NCI-H748 treated with DMSO at 0.1 percent for 48 hours (cell line): ENCODE results near the gene DUSP28.
"Not testable (repeated sequence)": the region's sequence is repeated elsewhere in the genome, so short reads cannot be mapped to it uniquely, and the experiment has no call there.

Experiments used
- DNase-seq: peaks from one replicate; lab custom pipeline; 2025; lab: John Stamatoyannopoulos, UW

Gene DUSP28

GRCh38 chr2:240560084-240560479 is at the start of gene DUSP28:
DUSP28 (plus strand) TSS chr2:240560357; CDS start chr2:240560685, 328 bp downstream.
- DNase-seq = peak; percentile 69

GRCh38 chr2:240510513-240511210 is 49.5 kb upstream of the DUSP28 start:
- no peak for DNase-seq

- no peak for DNase-seq
Measured at GRCh38 chr2:240511351-240512108, 48.6 kb upstream of the DUSP28 start.

- DNase-seq = no peak
Measured at GRCh38 chr2:240512109-240512485, 48.1 kb upstream of the DUSP28 start.

GRCh38 chr2:240512666-240513535 is 47.3 kb upstream of the DUSP28 start:
- DNase-seq = no peak

GRCh38 chr2:240513549-240514287 is 46.4 kb upstream of the DUSP28 start:
- DNase-seq = peak; percentile 47

GRCh38 chr2:240514631-240515030 is 45.5 kb upstream of the DUSP28 start:
- DNase-seq = no peak

- no peak for DNase-seq
Measured at GRCh38 chr2:240517342-240517741, 42.8 kb upstream of the DUSP28 start.

- no peak for DNase-seq
Measured at GRCh38 chr2:240518981-240519380, 41.2 kb upstream of the DUSP28 start.

GRCh38 chr2:240519396-240520129 is 40.6 kb upstream of the DUSP28 start:
- DNase-seq = no peak

GRCh38 chr2:240520130-240520973 is 39.8 kb upstream of the DUSP28 start:
- no peak for DNase-seq

- no peak for DNase-seq
Measured at GRCh38 chr2:240520974-240521350, 39.2 kb upstream of the DUSP28 start.

- not testable (repeated sequence) for DNase-seq
Measured at GRCh38 chr2:240521885-240522284, 38.3 kb upstream of the DUSP28 start.

GRCh38 chr2:240522406-240522805 is 37.8 kb upstream of the DUSP28 start:
- DNase-seq = no peak

- DNase-seq = no peak
Measured at GRCh38 chr2:240523451-240524281, 36.5 kb upstream of the DUSP28 start.

GRCh38 chr2:240524963-240525718 is 35.0 kb upstream of the DUSP28 start:
- DNase-seq = no peak

- no peak for DNase-seq
Measured at GRCh38 chr2:240525802-240526201, 34.4 kb upstream of the DUSP28 start.

GRCh38 chr2:240526521-240526920 is 33.6 kb upstream of the DUSP28 start:
- no peak for DNase-seq
